ENCODE results near the gene SAXO1. TPM values are rescaled to one million over a fixed set of nuclear protein-coding genes. Genes with fewer than 3 reads are reported as not detected.
"Not testable (repeated sequence)": the region's sequence is repeated elsewhere in the genome, so short reads cannot be mapped to it uniquely, and the experiment has no call there.

SAXO1 gene
- total RNA-seq, 2 experiments from 2014 or later: not detected

DNA sequence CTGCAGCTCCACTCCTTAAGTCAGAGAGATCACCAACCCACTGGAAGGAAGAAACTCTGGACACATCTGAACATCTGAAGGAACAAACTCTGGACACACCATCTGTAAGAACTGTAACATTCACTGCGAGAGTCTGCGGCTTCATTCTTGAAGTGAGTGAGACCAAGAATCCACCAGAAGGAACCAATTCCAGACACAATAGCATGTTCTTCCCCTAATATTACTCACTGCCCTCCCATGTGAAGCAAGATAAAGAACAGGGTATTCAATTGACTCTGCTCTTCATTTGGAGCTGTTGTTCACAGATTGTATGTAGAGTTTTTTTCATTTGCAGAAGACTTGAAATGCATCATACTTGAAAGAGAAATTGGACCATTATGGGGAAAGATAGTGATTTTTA is 10.8 kb downstream of the SAXO1 start:
- H3K36me3 Mint-ChIP-seq: peaks cover 3% of the 10 kb centered on the region
- no peaks in the 10 kb centered on the region for H3K9me3 Mint-ChIP-seq
- H3K27me3 Mint-ChIP-seq: no peaks in the 10 kb centered on the region
- no peak overlapping the region for H3K4me3 Mint-ChIP-seq
- peaks cover 8% of the 10 kb centered on the region for H3K4me1 Mint-ChIP-seq
- DNase-seq: no peak
- H3K27ac Mint-ChIP-seq: no peak overlapping the region

DNA sequence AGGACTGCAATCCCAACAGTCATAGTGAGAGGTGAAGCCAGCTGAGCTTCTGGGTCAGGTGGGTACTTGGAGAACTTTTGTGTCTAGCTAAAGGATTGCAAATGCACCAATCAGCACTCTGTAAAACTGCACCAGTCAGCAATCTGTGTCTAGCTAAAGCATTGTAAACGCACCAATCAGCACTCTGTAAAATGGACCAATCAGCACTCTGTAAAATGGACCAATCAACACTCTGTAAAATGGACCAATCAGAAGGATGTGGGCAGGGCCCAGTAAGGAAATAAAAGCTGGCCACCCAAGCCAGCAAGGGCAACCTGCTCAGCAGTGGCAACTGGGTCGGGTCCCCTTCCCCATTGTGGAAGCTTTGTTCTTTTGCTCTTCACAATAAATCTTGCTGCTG is 11.4 kb downstream of the SAXO1 start:
- not testable (repeated sequence) for H3K4me3 Mint-ChIP-seq, H3K27me3 Mint-ChIP-seq

DNA sequence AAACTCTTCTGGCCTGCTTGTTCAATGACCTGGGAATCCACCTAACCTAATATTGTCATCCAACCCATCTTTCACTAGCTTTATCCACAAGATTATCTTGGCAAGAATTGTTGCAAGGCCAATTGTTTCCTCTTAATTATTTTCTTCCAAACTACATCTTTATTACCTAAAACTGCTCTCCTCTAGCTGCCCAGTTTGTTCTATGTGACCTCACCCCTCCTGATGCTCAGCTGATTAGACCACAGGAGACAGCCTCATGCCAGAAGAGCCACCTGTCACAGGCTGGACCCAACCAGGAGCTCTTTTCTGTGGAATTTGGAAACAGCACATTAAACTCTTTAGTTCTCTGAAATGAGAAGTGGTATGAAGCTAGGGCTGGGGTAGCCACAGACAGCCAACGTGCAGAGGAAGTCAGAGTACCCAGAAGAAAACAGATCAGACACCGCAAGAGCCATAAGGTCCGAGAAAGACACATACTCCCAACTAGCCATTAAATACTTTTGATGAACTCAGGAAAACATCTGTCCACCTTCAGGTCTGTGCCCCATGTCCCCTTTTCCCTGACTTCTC is 12.0 kb downstream of the SAXO1 start:
- Mint-ChIP-seq H3K27me3 (no peaks in the 10 kb centered on the region), H3K4me1 (no peaks in the 10 kb centered on the region), H3K27ac (no peak overlapping the region), H3K36me3 (no peaks in the 10 kb centered on the region), H3K4me3 (no peak overlapping the region), H3K9me3 (no peaks in the 10 kb centered on the region)
- no peak for DNase-seq

More for the DNA sequence above, 11.4 kb downstream of the SAXO1 start:
- H3K9me3 Mint-ChIP-seq, H3K4me1 Mint-ChIP-seq, DNase-seq, H3K27ac Mint-ChIP-seq, H3K36me3 Mint-ChIP-seq: not testable (repeated sequence)

DNA sequence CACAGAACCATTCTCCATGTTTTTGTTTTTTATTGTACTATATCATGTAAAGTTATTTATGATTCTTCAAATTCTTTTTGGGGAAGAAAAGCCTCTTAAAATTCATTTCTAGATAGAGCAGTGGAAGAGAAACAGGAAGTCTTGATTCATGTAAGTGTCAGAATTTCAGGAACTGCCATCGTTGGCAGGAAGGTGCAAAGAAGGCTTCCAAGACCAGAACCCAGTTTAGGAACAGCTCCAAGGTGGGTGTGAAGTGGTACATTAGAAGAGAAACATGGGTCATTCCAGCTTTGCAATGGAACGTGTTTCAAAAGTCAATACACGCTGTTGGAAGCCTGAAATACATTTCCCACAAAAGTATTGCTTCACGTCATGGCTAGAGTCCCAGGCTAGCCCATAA is 14.8 kb downstream of the SAXO1 start:
- Mint-ChIP-seq H3K4me1 (no peaks in the 10 kb centered on the region), H3K9me3 (no peaks in the 10 kb centered on the region), H3K4me3 (no peak overlapping the region), H3K27me3 (no peaks in the 10 kb centered on the region), H3K36me3 (no peaks in the 10 kb centered on the region), H3K27ac (no peak overlapping the region)
- DNase-seq: no peak

DNA sequence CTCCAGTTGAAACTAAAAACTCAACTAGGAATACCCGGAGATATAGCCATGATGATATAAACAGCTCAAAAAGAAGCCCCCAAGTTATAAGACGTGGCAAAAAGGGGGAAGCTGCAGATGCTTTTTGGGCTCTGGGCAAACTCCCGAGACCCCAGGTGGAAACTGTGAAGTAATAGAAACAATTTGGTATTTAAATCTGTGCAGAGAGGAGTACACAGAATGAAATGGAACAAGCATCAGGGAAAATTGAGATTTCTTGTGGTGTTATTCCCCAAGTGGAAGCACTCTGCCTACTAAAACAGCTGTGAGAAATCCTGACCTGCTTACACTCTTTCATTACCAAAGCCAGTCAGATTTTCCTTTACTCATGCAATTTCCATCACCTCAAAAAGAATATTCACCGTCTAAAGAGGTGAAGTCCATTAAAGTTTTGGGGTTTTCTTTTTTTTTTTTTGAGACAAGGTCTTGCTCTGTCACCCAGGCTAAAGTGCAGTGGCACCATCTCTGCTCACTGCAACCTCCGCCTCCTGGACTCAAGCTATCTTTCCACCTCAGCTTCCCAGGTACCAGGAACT is 23.5 kb downstream of the SAXO1 start:
- peaks cover 4% of the 10 kb centered on the region for H3K4me1 Mint-ChIP-seq
- H3K27ac Mint-ChIP-seq: no peak overlapping the region
- H3K9me3 Mint-ChIP-seq: no peaks in the 10 kb centered on the region
- H3K27me3 Mint-ChIP-seq: no peaks in the 10 kb centered on the region
- DNase-seq: no peak
- H3K36me3 Mint-ChIP-seq: no peaks in the 10 kb centered on the region
- no peak overlapping the region for H3K4me3 Mint-ChIP-seq

DNA sequence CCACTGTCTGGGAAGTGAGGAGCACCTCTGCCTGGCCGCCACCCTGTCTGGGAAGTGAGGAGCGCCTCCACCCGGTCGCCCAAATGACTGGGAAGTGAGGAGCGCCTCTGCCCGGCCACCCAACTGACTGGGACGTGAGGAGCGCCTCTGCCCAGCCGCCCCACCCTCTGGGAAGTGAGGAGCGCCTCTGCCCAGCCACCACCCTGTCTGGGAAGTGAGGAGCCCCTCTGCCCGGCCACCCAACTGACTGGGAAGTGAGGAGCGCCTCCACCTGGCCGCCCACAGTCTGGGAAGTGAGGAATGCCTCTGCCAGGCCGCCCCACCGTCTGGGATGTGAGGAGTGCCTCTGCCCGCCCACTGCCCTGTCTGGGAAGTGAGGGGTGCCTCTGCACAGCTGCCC is 32.9 kb downstream of the SAXO1 start:
- Mint-ChIP-seq H3K4me1 (no peaks in the 10 kb centered on the region), H3K27ac (no peak overlapping the region), H3K9me3 (peaks cover 15% of the 10 kb centered on the region), H3K4me3 (no peak overlapping the region), H3K27me3 (no peaks in the 10 kb centered on the region), H3K36me3 (peaks cover 1% of the 10 kb centered on the region)
- no peak for DNase-seq

DNA sequence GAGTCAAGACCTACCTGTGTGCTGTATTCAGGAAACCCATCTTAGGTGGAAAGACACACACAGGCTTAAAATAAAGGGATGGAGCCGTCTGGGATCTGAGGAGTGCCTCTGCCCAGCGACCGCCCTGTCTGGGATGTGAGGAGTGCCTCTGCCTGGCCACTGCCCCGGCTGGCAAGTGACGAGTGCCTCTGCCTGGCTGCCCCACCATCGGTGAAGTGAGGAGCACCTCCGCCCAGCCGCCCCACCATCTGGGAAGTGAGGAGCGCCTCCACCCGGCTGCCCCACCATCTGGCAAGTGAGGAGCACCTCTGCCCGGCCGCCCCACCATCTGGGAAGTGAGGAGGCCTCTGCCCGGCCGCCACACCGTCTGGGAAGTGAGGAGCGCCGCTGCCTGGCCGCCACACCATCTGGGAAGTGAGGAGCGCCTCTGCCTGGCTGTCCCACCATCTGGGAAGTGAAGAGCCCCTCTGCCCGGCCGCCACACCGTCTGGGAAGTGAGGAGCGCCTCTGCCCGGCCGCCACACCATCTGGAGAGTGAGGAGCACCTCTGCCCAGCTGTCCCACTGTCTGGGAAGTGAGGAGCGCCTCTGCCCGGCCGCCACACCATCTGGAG is 33.7 kb downstream of the SAXO1 start:
- no peaks in the 10 kb centered on the region for H3K27me3 Mint-ChIP-seq
- no peak overlapping the region for H3K27ac Mint-ChIP-seq
- H3K4me1 Mint-ChIP-seq: no peaks in the 10 kb centered on the region
- peaks cover 1% of the 10 kb centered on the region for H3K36me3 Mint-ChIP-seq
- H3K9me3 Mint-ChIP-seq: peaks cover 15% of the 10 kb centered on the region
- no peak for DNase-seq
- H3K4me3 Mint-ChIP-seq: no peak overlapping the region

DNA sequence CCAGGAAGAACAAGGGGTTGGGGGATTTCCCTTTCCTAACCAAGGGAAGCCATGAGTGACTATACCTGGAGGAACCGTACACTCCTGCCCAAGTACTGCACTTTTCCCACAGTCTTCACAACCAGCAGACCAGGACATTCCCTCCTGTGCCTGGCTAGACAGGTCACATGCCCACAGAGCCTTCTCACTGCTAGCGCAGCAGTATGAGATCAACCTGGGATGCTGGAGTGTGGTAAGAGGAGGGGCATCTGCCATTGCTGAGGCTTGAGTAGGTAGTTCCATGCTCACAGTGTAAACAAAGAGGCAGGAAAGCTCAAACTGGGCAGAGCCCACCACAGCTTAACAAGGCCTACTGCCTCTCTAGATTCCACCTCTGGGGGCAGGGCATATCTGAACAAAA is 35.9 kb downstream of the SAXO1 start:
- Mint-ChIP-seq H3K27ac (no peak overlapping the region), H3K27me3 (no peaks in the 10 kb centered on the region), H3K36me3 (peaks cover 1% of the 10 kb centered on the region), H3K9me3 (peaks cover 8% of the 10 kb centered on the region), H3K4me1 (no peaks in the 10 kb centered on the region), H3K4me3 (no peak overlapping the region)
- no peak for DNase-seq

DNA sequence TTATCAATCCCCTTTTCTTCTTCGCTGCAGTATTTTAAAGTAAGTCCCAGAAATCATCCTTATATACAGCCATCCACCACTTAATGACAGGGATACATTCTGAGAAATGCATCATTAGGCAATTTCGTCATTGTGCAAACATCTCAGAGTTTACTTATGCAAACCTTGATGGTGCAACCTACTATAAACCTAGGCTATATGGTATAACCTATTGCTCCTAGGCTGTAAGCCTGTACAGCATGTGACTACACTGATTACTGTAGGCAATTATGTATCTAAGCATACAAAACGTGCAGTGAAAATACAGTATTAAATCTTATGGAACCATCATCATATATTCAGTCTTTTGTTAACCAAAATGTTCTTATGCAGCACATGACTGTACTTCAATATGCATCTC is 36.8 kb downstream of the SAXO1 start:
- no peak for DNase-seq
- Mint-ChIP-seq H3K4me3 (no peak overlapping the region), H3K4me1 (no peaks in the 10 kb centered on the region), H3K27me3 (no peaks in the 10 kb centered on the region), H3K9me3 (peaks cover 8% of the 10 kb centered on the region), H3K36me3 (peaks cover 1% of the 10 kb centered on the region), H3K27ac (no peak overlapping the region)

DNA sequence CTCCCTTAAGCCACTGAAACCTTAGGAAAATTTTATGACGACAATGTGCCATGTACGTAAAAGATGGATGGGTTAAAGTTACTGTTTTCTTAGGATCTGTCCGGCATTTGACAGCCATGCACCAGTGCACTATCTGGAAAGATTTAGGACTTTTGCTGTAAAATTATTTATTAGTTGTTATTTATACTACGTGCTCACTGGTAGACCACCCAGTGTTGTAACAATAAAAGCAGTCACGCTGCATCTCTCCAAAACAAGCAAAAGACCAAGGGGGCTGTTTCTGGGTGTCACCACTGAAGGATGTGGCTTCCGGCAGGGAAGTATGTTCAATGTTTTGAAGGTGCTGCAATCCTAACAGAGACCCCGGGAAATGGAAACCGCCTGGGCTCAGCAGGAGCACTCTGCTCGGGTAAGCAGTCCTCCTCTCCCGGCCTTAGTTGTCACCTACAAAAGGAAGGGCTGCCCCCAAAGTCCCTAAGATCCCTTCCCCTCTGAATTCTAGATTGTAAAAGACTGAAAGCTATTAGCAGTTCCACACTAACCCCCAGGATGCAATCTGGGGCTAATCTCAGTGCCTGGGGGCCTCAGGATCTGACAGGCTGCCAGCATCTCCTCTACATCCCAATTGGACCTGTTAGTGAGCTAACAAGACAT is 38.6 kb downstream of the SAXO1 start:
- H3K36me3 Mint-ChIP-seq: no peaks in the 10 kb centered on the region
- no peak overlapping the region for H3K27ac Mint-ChIP-seq
- DNase-seq: no peak
- no peaks in the 10 kb centered on the region for H3K4me1 Mint-ChIP-seq
- H3K27me3 Mint-ChIP-seq: no peaks in the 10 kb centered on the region
- H3K4me3 Mint-ChIP-seq: no peak overlapping the region
- peaks cover 5% of the 10 kb centered on the region for H3K9me3 Mint-ChIP-seq

DNA sequence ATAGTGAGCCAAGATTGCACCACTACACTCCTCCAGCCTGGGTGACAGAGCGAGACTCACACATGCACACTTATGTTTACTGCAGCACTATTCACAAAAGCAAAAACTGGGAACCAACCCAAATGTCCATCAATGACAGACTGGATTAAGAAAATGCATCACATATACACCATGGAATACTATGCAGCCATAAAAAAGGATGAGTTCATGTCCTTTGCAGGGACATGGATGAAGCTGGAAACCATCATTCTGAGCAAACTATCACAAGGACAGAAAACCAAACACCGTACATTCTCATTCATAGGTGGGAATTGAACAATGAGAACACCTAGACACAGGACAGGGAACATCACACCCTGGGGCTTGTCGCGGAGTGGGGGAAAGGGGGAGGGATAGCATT is 41.8 kb downstream of the SAXO1 start:
- not testable (repeated sequence) for DNase-seq, H3K27me3 Mint-ChIP-seq, H3K36me3 Mint-ChIP-seq, H3K9me3 Mint-ChIP-seq, H3K27ac Mint-ChIP-seq, H3K4me3 Mint-ChIP-seq, H3K4me1 Mint-ChIP-seq

DNA sequence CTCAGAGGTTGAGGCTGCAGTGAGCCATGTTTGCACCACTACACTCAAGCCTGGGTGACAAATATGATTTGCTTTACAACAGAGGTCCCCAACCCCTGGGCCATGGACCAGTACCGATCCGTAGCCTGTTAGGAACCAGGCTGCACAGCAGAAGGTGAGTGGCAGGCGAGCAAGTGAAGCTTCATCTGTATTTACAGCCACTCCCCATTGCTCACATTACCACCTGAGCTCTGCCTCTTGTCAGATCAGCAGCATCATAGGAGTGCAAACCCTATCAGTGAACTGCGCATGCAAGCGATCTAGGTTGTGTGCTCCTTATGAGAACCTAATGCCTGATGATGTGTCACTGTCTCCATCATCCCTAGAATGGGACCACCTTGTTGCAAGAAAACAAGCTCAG is 42.5 kb downstream of the SAXO1 start:
- DNase-seq: no peak
- Mint-ChIP-seq H3K36me3 (no peaks in the 10 kb centered on the region), H3K4me3 (no peak overlapping the region), H3K27ac (no peak overlapping the region), H3K9me3 (no peaks in the 10 kb centered on the region), H3K4me1 (no peaks in the 10 kb centered on the region), H3K27me3 (no peaks in the 10 kb centered on the region)

DNA sequence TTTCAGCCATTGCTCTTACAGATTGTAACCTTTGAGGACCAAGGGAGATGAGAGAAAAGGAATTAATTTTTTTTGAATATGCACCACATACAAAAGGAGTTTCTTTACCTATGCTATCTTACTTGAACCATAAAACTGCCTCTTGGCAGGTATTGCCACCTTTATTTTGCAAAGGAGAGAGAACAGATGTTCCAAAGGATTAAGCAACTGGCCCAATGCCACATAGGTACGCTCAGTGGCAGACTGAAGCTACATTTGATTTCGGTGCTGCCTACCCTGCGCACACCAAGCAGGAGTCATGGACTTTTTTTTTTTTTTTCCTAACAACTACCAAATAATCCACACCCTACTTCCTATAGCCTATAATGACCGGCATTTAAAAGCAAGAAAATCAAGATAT is 43.1 kb downstream of the SAXO1 start:
- Mint-ChIP-seq H3K4me3 (no peak overlapping the region), H3K27ac (no peak overlapping the region), H3K9me3 (no peaks in the 10 kb centered on the region), H3K36me3 (no peaks in the 10 kb centered on the region), H3K4me1 (no peaks in the 10 kb centered on the region), H3K27me3 (no peaks in the 10 kb centered on the region)
- DNase-seq: no peak

DNA sequence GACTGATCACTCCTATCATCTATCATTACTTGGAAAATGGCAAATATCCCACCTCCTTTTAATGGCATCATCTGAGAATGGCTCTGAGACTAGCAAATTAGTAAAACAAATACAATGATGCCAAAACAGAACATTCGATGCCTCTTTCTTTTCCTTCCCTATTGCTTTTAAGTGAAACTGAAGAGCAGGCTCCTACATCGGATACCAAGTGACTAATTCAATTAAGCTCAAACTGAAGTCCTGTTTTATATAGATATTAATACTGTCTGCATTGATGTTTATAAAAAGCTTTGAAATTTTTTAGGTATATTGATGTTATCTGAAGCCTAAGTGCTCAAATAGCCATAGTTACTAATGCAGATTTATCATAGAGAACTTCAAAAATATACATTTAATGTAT is 43.9 kb downstream of the SAXO1 start:
- no peaks in the 10 kb centered on the region for H3K9me3 Mint-ChIP-seq
- H3K4me3 Mint-ChIP-seq: no peak overlapping the region
- H3K27me3 Mint-ChIP-seq: no peaks in the 10 kb centered on the region
- no peaks in the 10 kb centered on the region for H3K4me1 Mint-ChIP-seq
- DNase-seq: no peak
- no peak overlapping the region for H3K27ac Mint-ChIP-seq
- no peaks in the 10 kb centered on the region for H3K36me3 Mint-ChIP-seq

DNA sequence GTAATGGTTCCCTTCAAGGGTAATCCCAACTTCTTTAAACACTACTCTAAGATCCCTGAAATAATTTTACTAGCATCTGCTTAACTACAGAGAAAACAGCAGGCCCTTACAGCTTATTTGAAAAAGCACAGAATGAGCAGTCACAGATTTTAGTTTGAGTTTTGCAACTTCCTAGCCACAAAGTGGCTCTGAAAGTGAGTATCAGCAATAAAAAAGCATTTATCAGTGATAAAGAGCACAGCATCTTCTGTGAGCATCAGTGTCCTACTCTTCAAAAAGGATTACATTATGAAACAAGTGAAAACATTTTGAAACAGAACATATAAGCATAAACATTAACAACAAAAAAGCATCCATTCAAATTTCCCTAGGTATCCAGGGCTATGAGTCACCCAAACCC is 45.0 kb downstream of the SAXO1 start:
- Mint-ChIP-seq H3K4me1 (no peaks in the 10 kb centered on the region), H3K27ac (no peak overlapping the region), H3K36me3 (no peaks in the 10 kb centered on the region), H3K4me3 (no peak overlapping the region), H3K27me3 (no peaks in the 10 kb centered on the region), H3K9me3 (no peaks in the 10 kb centered on the region)
- DNase-seq: no peak

DNA sequence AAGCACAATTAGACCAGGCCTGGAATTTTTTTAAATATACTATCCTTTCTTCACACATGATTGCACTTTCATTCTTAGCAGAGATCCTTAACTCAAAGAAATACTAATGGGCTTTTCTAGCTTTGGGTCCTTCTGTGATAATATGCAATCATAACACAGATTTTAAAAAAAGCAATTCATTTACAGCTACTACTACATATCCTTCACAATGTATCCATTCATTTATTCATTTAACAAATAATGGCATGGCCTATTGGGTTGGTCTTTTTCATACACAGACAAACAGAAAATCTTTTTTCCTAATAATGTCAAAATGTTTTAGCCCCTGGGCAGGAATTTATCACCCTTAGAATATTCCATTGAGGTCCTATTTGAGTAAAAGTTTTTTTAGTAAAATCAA is 47.0 kb downstream of the SAXO1 start:
- Mint-ChIP-seq H3K36me3 (no peaks in the 10 kb centered on the region), H3K4me1 (no peaks in the 10 kb centered on the region), H3K9me3 (no peaks in the 10 kb centered on the region), H3K27me3 (no peaks in the 10 kb centered on the region), H3K4me3 (no peak overlapping the region), H3K27ac (no peak overlapping the region)
- no peak for DNase-seq
